Adipose tissue (tissue), 3 donors: Measurements from ENCODE around the gene TNPO3. TPM values are rescaled to one million over a fixed set of nuclear protein-coding genes. Genes with fewer than 3 reads are reported as not detected.

Source experiments
- H3K27ac ChIP-seq: one replicate; pipeline ENCODE4 v1.5.1; 2013; ENCODE audit warnings: low read depth, low read length
- WGBS, 3 donors: extraction: QIAGEN DNeasy Blood & Tissue Kit; methylation state at CpG; one replicate each; pipeline ENCODE4 v1.1.7; 2013; 5-methylcytosine and 5-hydroxymethylcytosine counted together
- polyA plus RNA-seq, 3 donors: library from polyadenylated mRNA; stranded (reverse); fragments of 200-250 nt; gene quantifications; one replicate each; pipeline ENCODE4 v1.2.3, GENCODE V29; 2013
- donor health status: healthy with polysubstance abuse.
- donor health status: Bipolar disorder and iron deficiency.
- donor health status: healthy.

TNPO3 gene
- polyA plus RNA-seq, 3 donors, result 13.0 to 16.3 (median 15.3) TPM

DNA sequence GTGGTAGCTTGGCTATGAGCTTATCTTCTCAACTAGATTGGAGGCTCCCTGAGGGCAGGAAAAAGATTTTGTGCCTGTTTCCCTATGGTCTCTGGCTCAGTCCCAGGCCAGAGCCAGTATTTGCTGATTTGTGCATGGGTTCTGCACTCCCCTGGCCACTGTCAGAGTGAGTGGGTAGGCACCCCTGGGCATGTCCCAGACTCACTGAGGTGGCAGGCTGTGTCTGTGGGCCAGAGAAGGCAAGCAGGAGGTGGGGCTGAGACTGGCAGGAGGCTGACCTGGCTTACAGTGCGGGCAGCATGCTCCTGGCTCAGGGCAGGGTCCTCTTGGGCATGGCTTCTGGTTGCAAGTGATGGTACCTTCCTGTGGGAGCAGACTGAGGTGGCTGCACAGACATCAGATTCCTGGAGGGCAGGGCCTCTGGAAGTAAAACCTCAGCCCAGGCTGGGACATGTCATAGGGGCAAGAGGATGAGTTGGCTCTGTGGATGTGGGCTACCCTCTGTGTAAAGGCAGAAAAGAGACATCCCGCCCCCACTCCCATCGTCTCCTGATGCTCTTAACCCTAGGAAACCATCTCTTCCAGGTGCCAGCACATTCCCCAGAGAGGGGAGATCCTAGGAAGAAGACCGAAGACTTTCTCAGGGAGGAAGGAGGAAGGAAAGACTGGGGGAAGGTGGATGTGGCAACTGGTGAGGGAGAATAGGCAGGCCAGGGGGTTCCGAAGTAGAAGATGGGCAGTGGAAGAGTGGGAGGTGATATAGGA lies 148.7 kb downstream of the TNPO3 start:
- H3K27ac ChIP-seq, result no peak overlapping the region
- WGBS, 3 donors, result 71 to 85% (median 80%) methylated on average over 5 of the region's 5 CpGs

GRCh38 chr7:128904381-128905197 lies 150.3 kb downstream of the TNPO3 start:
- WGBS, 3 donors, result 30 to 41% (median 36%) methylated on average over 8 of the region's 8 CpGs

More at GRCh38 chr7:128904381-128905197, 150.3 kb downstream of the TNPO3 start:
- H3K27ac ChIP-seq, result no peak overlapping the region

Other genes starting within 250 kb of the TNPO3 start
- gene FLNC, start 224.7 kb downstream of the TNPO3 start, polyA plus RNA-seq, result 1 to 10 TPM; 5.8 to 9.3 (median 7.3) TPM
- gene ATP6V1F, start 192.3 kb downstream of the TNPO3 start, polyA plus RNA-seq, result 100 to 1,000 TPM in 2 of 3 donors, 10 to 100 TPM in 1; 76.4 to 216 (median 158) TPM
- 1 to 10 TPM in 2 of 3 donors, under 1 TPM in 1; 0.26 to 2.0 (median 1.5) TPM for gene KCP, start 144.4 kb downstream of the TNPO3 start, polyA plus RNA-seq
- gene IRF5, start 117.2 kb downstream of the TNPO3 start, polyA plus RNA-seq, result 1 to 10 TPM; 2.7 to 4.3 (median 3.7) TPM
- 1 to 10 TPM; 4.2 to 9.2 (median 6.1) TPM for gene TSPAN33, start 89.6 kb upstream of the TNPO3 start, polyA plus RNA-seq
- gene SMO, start 133.5 kb upstream of the TNPO3 start, polyA plus RNA-seq, result 1 to 10 TPM; 1.9 to 4.5 (median 3.1) TPM
- 1 to 10 TPM; 4.1 to 5.8 (median 5.3) TPM for gene AHCYL2, start 169.9 kb upstream of the TNPO3 start, polyA plus RNA-seq